H1 (cell line): ENCODE data around the gene ENPP1. TPM values are rescaled to one million over a fixed set of nuclear protein-coding genes. Genes with fewer than 3 reads are reported as not detected.

Experiments
- CTCF ChIA-PET: fragments of 300-600 bp; sonication (Branson Sonifier 250); formaldehyde crosslinking; loops from one replicate; lab custom pipeline; 2021; ENCODE audit not compliant: partially characterized antibody; lab: Charles Lee
- POLR2A ChIA-PET: fragments of 300-600 bp; sonication (Branson Sonifier 250); formaldehyde crosslinking; loops from one replicate; lab custom pipeline; 2021; ENCODE audit warnings: inconsistent platforms; ENCODE audit not compliant: partially characterized antibody; lab: Charles Lee
- DNase-seq, 2 experiments: peaks; one replicate each; pipeline versions ENCODE4 v3.0.0 to v3.0.0-alpha.2; 2010 to 2022; ENCODE audit warnings: low spot score in 2 of 2, low read depth in 1 of 2, mixed read lengths in 1 of 2
- FAIRE-seq: peaks from 2 replicates; lab custom pipeline; 2011; peaks lifted over from hg19 to GRCh38; lab: Jason Lieb, UNC
- H2AFZ ChIP-seq: 2 replicates; pipeline ENCODE4 v1.8.1; 2012; ENCODE audit warnings: low read length, inconsistent platforms
- H2AK5ac ChIP-seq: 2 replicates; pipeline ENCODE4 v1.6.1; 2013; ENCODE audit warnings: low read depth, low read length
- H2BK120ac ChIP-seq: replicated peaks from 2 replicates; pipeline ENCODE3; 2013; ENCODE audit warnings: low read depth, low read length, inconsistent platforms
- H2BK12ac ChIP-seq: 2 replicates; pipeline ENCODE4 v1.6.1; 2013; ENCODE audit warnings: low read depth, low read length
- H2BK15ac ChIP-seq: 2 replicates; pipeline ENCODE4 v1.6.1; 2013; ENCODE audit warnings: low read length
- H2BK20ac ChIP-seq: 2 replicates; pipeline ENCODE4 v1.6.1; 2013; ENCODE audit warnings: low read length
- H2BK5ac ChIP-seq: 2 replicates; pipeline ENCODE4 v1.6.1; 2013; ENCODE audit warnings: low read depth, low read length
- H3K14ac ChIP-seq: 2 replicates; pipeline ENCODE4 v1.6.1; 2013; ENCODE audit warnings: inconsistent platforms; ENCODE audit not compliant: insufficient read length
- H3K18ac ChIP-seq: 2 replicates; pipeline ENCODE4 v1.6.1; 2013; ENCODE audit warnings: low read length; ENCODE audit errors: extremely low read depth
- H3K23ac ChIP-seq: 2 replicates; pipeline ENCODE4 v1.6.1; 2013; ENCODE audit warnings: inconsistent platforms; ENCODE audit not compliant: insufficient read length
- H3K23me2 ChIP-seq: 2 replicates; pipeline ENCODE4 v1.6.1; 2013; ENCODE audit warnings: low read depth, low read length
- H3K27ac ChIP-seq: 2 replicates; pipeline ENCODE4 v1.6.1; 2011; ENCODE audit warnings: low read depth, low read length, inconsistent platforms
- H3K27me3 ChIP-seq, 4 experiments: replicated peaks in 1 of 4; 1 replicate in 1 of 4; 2 replicates in 3 of 4; pipeline versions ENCODE4 v1.6.1 to v1.8.1; 2011 to 2013; ENCODE audit warnings: low read length in 3 of 4, mild to moderate bottlenecking in 3 of 4, inconsistent platforms in 2 of 4, mixed read lengths in 2 of 4, moderate library complexity in 1 of 4; ENCODE audit not compliant: control insufficient read depth in 3 of 4, insufficient read depth in 3 of 4; ENCODE audit errors: extremely low read depth in 1 of 4
- H3K36me3 ChIP-seq, 4 experiments: 2 replicates each; pipeline versions ENCODE4 v1.6.1 to v1.8.1; 2011 to 2013; ENCODE audit warnings: mild to moderate bottlenecking in 4 of 4, low read length in 3 of 4, moderate library complexity in 2 of 4, control low read depth in 1 of 4, inconsistent platforms in 1 of 4; ENCODE audit not compliant: insufficient read depth in 4 of 4, control insufficient read depth in 2 of 4
- H3K4ac ChIP-seq: replicated peaks from 2 replicates; pipeline ENCODE3; 2013; ENCODE audit warnings: low read length, low read depth, mixed read lengths, inconsistent platforms; ENCODE audit not compliant: insufficient read length
- H3K4me1 ChIP-seq, 4 experiments: replicated peaks in 1 of 4; 1 replicate in 1 of 4; 2 replicates in 3 of 4; pipeline versions ENCODE4 v1.6.1 to v1.8.1; 2011 to 2013; ENCODE audit warnings: low read length in 3 of 4, inconsistent platforms in 2 of 4, mixed read lengths in 1 of 4; ENCODE audit not compliant: insufficient read depth in 4 of 4, control insufficient read depth in 3 of 4
- H3K4me2 ChIP-seq, 2 experiments: 2 replicates each; pipeline versions ENCODE4 v1.6.1 to v1.8.1; 2011 to 2013; ENCODE audit warnings: low read depth in 2 of 2, low read length in 2 of 2, control low read depth in 1 of 2, inconsistent platforms in 1 of 2, mild to moderate bottlenecking in 1 of 2; ENCODE audit not compliant: insufficient read depth in 1 of 2
- H3K4me3 ChIP-seq, 4 experiments: fragments of 200-600, 300-600 bp in 1 of 4; sonication (generic), shearing (Covaris generic), sonication (Bioruptor Twin) in 1 of 4; 2 replicates each; pipeline versions ENCODE4 v1.5.1 to v1.8.1; 2011 to 2016; ENCODE audit warnings: low read length in 4 of 4, low read depth in 3 of 4, control low read depth in 2 of 4, inconsistent platforms in 2 of 4, mild to moderate bottlenecking in 2 of 4, mixed read lengths in 1 of 4, moderate library complexity in 1 of 4; ENCODE audit not compliant: insufficient read depth in 2 of 4; ENCODE audit errors: extremely low read depth in 1 of 4
- H3K56ac ChIP-seq: replicated peaks from 2 replicates; pipeline ENCODE3; 2013; ENCODE audit warnings: low read depth, mild to moderate bottlenecking, mixed read lengths, low read length, inconsistent platforms; ENCODE audit not compliant: insufficient read length
- H3K79me1 ChIP-seq: 2 replicates; pipeline ENCODE4 v1.6.1; 2013; ENCODE audit warnings: low read depth, low read length, control low read depth
- H3K79me2 ChIP-seq, 2 experiments: 2 replicates each; pipeline versions ENCODE4 v1.6.1 to v1.8.1; 2012 to 2013; ENCODE audit warnings: low read length in 2 of 2, mild to moderate bottlenecking in 2 of 2, inconsistent platforms in 1 of 2; ENCODE audit not compliant: insufficient read depth in 2 of 2, control insufficient read depth in 1 of 2
- H3K9ac ChIP-seq, 4 experiments: replicated peaks in 1 of 4; 1 replicate in 1 of 4; 2 replicates in 3 of 4; pipeline versions ENCODE4 v1.6.1 to v1.8.1; 2011 to 2013; ENCODE audit warnings: low read depth in 3 of 4, low read length in 3 of 4, control low read depth in 2 of 4, mild to moderate bottlenecking in 2 of 4, moderate library complexity in 2 of 4, inconsistent platforms in 1 of 4; ENCODE audit errors: extremely low read depth in 1 of 4
- H3K9me3 ChIP-seq, 2 experiments: 2 replicates each; pipeline versions ENCODE4 v1.6.1 to v1.8.1; 2012 to 2013; ENCODE audit warnings: mild to moderate bottlenecking in 2 of 2, moderate library complexity in 2 of 2, control low read depth in 1 of 2, inconsistent platforms in 1 of 2, low read depth in 1 of 2, low read length in 1 of 2, mixed read lengths in 1 of 2; ENCODE audit not compliant: insufficient read depth in 2 of 2
- H4K20me1 ChIP-seq, 2 experiments: replicated peaks in 1 of 2; 2 replicates each; pipeline versions ENCODE3 to v1.8.1; 2011 to 2013; ENCODE audit warnings: inconsistent platforms in 2 of 2, low read length in 2 of 2, mild to moderate bottlenecking in 1 of 2; ENCODE audit not compliant: insufficient read depth in 2 of 2, control insufficient read depth in 1 of 2
- H4K5ac ChIP-seq: 2 replicates; pipeline ENCODE4 v1.6.1; 2013; ENCODE audit warnings: low read length, low read depth, mixed read lengths, inconsistent platforms; ENCODE audit not compliant: insufficient read length
- H4K8ac ChIP-seq: 2 replicates; pipeline ENCODE4 v1.8.0; 2013; ENCODE audit warnings: mild to moderate bottlenecking, moderate library complexity, low read length, inconsistent platforms; ENCODE audit not compliant: insufficient read depth; ENCODE audit errors: extremely low read depth
- H4K91ac ChIP-seq: replicated peaks from 2 replicates; pipeline ENCODE3; 2013; ENCODE audit warnings: low read length, mixed read lengths, inconsistent platforms; ENCODE audit not compliant: insufficient read length
- BRCA1 ChIP-seq: IDR thresholded peaks from 2 replicates; pipeline ENCODE4 v1.6.1; 2012; ENCODE audit warnings: low read depth, low read length, improper control_type of control experiment
- CTBP2 ChIP-seq: IDR thresholded peaks from 2 replicates; pipeline ENCODE4 v1.7.0; 2011; ENCODE audit warnings: borderline replicate concordance, mild to moderate bottlenecking, moderate library complexity, mixed read lengths, low read length; ENCODE audit not compliant: insufficient read depth, insufficient read length
- GABPA ChIP-seq: IDR thresholded peaks from 2 replicates; pipeline ENCODE4 v1.6.1; 2011; ENCODE audit warnings: mild to moderate bottlenecking, low read length, moderate library complexity, borderline replicate concordance; ENCODE audit not compliant: insufficient read depth
- HDAC2 ChIP-seq, 2 experiments: fragments of 300-600 bp in 1 of 2; sonication (generic) in 1 of 2; IDR thresholded peaks; 2 replicates each; pipeline ENCODE4 v1.6.1; 2011 to 2012; ENCODE audit warnings: low read depth in 2 of 2, low read length in 2 of 2, mild to moderate bottlenecking in 2 of 2, moderate library complexity in 2 of 2, borderline replicate concordance in 1 of 2, inconsistent platforms in 1 of 2
- JUN ChIP-seq: IDR thresholded peaks from 2 replicates; pipeline ENCODE4 v1.6.1; 2011; ENCODE audit warnings: low read depth, mild to moderate bottlenecking, improper control_type of control experiment, low read length
- NANOG ChIP-seq: IDR thresholded peaks from 2 replicates; pipeline ENCODE4 v1.6.1; 2011; ENCODE audit warnings: low read length, low read depth, mild to moderate bottlenecking, inconsistent platforms; ENCODE audit not compliant: insufficient read depth, poor library complexity, severe bottlenecking
- POU5F1 ChIP-seq: IDR thresholded peaks from 2 replicates; pipeline ENCODE4 v1.6.1; 2011; ENCODE audit warnings: low read depth, mild to moderate bottlenecking, low read length, moderate library complexity
- SRF ChIP-seq: IDR thresholded peaks from 2 replicates; pipeline ENCODE4 v1.6.1; 2011; ENCODE audit warnings: mild to moderate bottlenecking, low read depth, low read length, moderate library complexity
- YY1 ChIP-seq: IDR thresholded peaks from 2 replicates; pipeline ENCODE4 v1.6.1; 2011; ENCODE audit warnings: low read depth, mild to moderate bottlenecking, low read length
- ZNF274 ChIP-seq: IDR thresholded peaks from 2 replicates; pipeline ENCODE4 v1.7.0; 2012; ENCODE audit warnings: low read length, borderline replicate concordance; ENCODE audit errors: extremely low read depth
- WGBS, 2 experiments: shearing (Covaris generic) in 1 of 2; methylation state at CpG; one replicate each; pipeline versions ENCODE4 v1.1.6 to v1.1.7; 2013 to 2015; ENCODE audit warnings: low lambda C conversion rate in 2 of 2, mixed read lengths in 2 of 2, inconsistent platforms in 1 of 2, low coverage in 1 of 2, missing lambda C conversion rate in 1 of 2; ENCODE audit not compliant: insufficient replicate concordance in 2 of 2, insufficient coverage in 1 of 2, insufficient read length in 1 of 2; ENCODE audit errors: extremely low coverage in 1 of 2, missing lambda C conversion rate in 1 of 2; 5-methylcytosine and 5-hydroxymethylcytosine counted together
- polyA plus RNA-seq, 7 experiments: library from polyadenylated mRNA; depleted of rRNA in 3 of 7; stranded (reverse) in 5 of 7; unstranded in 2 of 7; fragments of >200 nt in 5 of 7; fragments of 200-250 nt in 2 of 7; gene quantifications; 1 replicate in 5 of 7; 2 replicates in 1 of 7; 4 replicates in 1 of 7; pipeline versions ENCODE4 v1.2.1 to v1.2.3, GENCODE V29; 2011 to 2013; ENCODE audit warnings: missing spikeins in 2 of 7, mixed read lengths in 2 of 7
- total RNA-seq: library from RNA; stranded (reverse); fragmentation: NEBNext Ultra II Directional; extraction: Animal tissue kit (Norgen Biotek cat#: 25700); gene quantifications from 2 replicates; pipeline ENCODE4 v1.2.1, GENCODE V29; 2021
- TF ChIP-seq, protein P1 (sequence below): IDR thresholded peaks from 2 replicates; pipeline ENCODE4 v1.6.1; 2012; ENCODE audit warnings: inconsistent platforms
- TF ChIP-seq, protein P2 (sequence below): IDR thresholded peaks from 2 replicates; pipeline ENCODE4 v1.6.1; 2011; ENCODE audit warnings: low read length, improper control_type of control experiment

ENPP1 gene
- total and polyA plus RNA-seq, 2 of the 8 experiments (the other 6 are each of a cell fraction or from before 2014, with no cell fraction given): 10.1 to 39.1 TPM

DNA sequence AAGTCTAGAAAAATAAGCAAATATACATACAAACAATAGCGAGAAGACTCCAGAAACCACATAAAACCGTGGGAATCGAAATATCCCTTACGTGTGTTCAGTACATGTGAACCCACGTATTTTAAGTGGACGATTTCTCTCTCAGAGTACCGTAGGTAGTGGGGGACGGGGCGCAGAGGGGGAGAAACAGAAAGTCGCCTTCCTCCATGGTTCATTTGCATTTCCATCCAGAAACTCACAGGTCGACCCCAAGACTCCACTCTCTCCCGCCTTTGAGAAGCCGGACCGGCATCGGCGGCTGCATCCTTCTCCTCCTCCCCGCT lies 538 bp upstream of the ENPP1 start:
- H2BK120ac ChIP-seq: peak overlapping the region; percentile 10
- 0 out of 2 replicates have a peak, but pooled peaks cover 2% of the 10 kb centered on the region for H3K79me1 ChIP-seq
- H2BK15ac ChIP-seq: 0 out of 2 replicates have a peak overlapping the region, but pooled peaks have one; percentile 12
- H3K18ac ChIP-seq: peak overlapping the region; percentile 29
- H3K4me2 ChIP-seq: peak overlapping the region; percentile 74 to 88
- no peak overlapping the region for H2AK5ac ChIP-seq
- DNase-seq (no peak), FAIRE-seq (no peak)
- H2BK20ac ChIP-seq: no peak overlapping the region
- peak overlapping the region; percentile 42; the same call in 1 of the 2 replicates for H3K27ac ChIP-seq
- H3K4ac ChIP-seq: peak overlapping the region; percentile 40
- peak overlapping the region; percentile 96 for H2AFZ ChIP-seq
- H3K9ac ChIP-seq: peak overlapping the region; percentile 4 to 83 (median 54)
- H2BK5ac ChIP-seq: no peak overlapping the region
- no peak overlapping the region for H3K23ac ChIP-seq
- peaks cover 0 to 7% (median 3%) of the 10 kb centered on the region in 4 experiments; a peak in 4 of 7 replicates for H3K4me1 ChIP-seq
- H3K27me3 ChIP-seq: no peaks in the 10 kb centered on the region
- 7% methylated on average over 17 of the region's 17 CpGs; no CpG with 5 or more reads in 1 of the 2 experiments for WGBS, 2 experiments
- POLR2A ChIA-PET: interaction anchor here (1.8 kb wide), 1 partner anchor 11 kb away, joined by 5 read pairs; no protein-coding TSS in a partner anchor
- CTCF ChIA-PET: no interaction called here
- H3K79me2 ChIP-seq: peaks cover 0 to 34% of the 10 kb centered on the region in 2 experiments; a peak in 2 of 4 replicates
- peaks cover 5 to 7% of the 10 kb centered on the region in 2 experiments; a peak in 2 of 4 replicates for H3K9me3 ChIP-seq
- no peak overlapping the region for H4K91ac ChIP-seq
- H3K23me2 ChIP-seq: peaks cover 12% of the 10 kb centered on the region
- H4K5ac ChIP-seq: peak overlapping the region; percentile 36
- peak overlapping the region; percentile 28; the same call in 1 of the 2 replicates for H2BK12ac ChIP-seq
- no peak overlapping the region for H3K56ac ChIP-seq
- no peak overlapping the region for H3K14ac ChIP-seq
- peaks cover 0 to 6% of the 10 kb centered on the region in 2 experiments for H4K20me1 ChIP-seq
- peak overlapping the region; percentile 86; the same call in 1 of the 2 replicates for H4K8ac ChIP-seq
- no peaks in the 10 kb centered on the region for H3K36me3 ChIP-seq
- H3K4me3 ChIP-seq: peak overlapping the region; percentile 60 to 89 (median 76)
- TF ChIP-seq JUN (no peak), BRCA1 (no peak), GABPA (no peak), POU5F1 (no peak), YY1 (no peak), ZNF274 (no peak), HDAC2 (IDR thresholded peaks at IDR 0.05; ENCODE audit: borderline replicate concordance in 1 of 2, low read depth in 2 of 2, low read length in 2 of 2) (no peak), CTBP2 (no peak), NANOG (no peak), SRF (no peak)
- TF ChIP-seq, protein P1, sequence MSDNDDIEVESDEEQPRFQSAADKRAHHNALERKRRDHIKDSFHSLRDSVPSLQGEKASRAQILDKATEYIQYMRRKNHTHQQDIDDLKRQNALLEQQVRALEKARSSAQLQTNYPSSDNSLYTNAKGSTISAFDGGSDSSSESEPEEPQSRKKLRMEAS: no peak
- TF ChIP-seq, protein P2, sequence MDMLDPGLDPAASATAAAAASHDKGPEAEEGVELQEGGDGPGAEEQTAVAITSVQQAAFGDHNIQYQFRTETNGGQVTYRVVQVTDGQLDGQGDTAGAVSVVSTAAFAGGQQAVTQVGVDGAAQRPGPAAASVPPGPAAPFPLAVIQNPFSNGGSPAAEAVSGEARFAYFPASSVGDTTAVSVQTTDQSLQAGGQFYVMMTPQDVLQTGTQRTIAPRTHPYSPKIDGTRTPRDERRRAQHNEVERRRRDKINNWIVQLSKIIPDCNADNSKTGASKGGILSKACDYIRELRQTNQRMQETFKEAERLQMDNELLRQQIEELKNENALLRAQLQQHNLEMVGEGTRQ: no peak
